BJ (cell line): ENCODE measurements around the gene CACNA1G. TPM values are rescaled to one million over a fixed set of nuclear protein-coding genes. Genes with fewer than 3 reads are reported as not detected.

Experiments used
- CTCF ChIA-PET: fragments of 350-600 bp; formaldehyde crosslinking; extraction: SDS; loops from one replicate; lab custom pipeline; 2021; ENCODE audit warnings: antibody characterized with exemption, inconsistent platforms; lab: Yijun Ruan, JAX
- POLR2A ChIA-PET: fragments of 300-600 bp; sonication (Branson Sonifier 250); formaldehyde crosslinking; extraction: SDS; loops from one replicate; lab custom pipeline; 2021; ENCODE audit warnings: antibody characterized with exemption; lab: Charles Lee
- DNase-seq: peaks from one replicate; pipeline ENCODE4 v3.0.0-alpha.2; 2011; ENCODE audit warnings: low read depth
- H3K27me3 ChIP-seq: 2 replicates; pipeline ENCODE4 v1.6.0; 2011; ENCODE audit warnings: low read length; ENCODE audit not compliant: control insufficient read depth, insufficient read depth
- H3K36me3 ChIP-seq: 2 replicates; pipeline ENCODE4 v1.5.1; 2011; ENCODE audit warnings: low read length; ENCODE audit not compliant: control insufficient read depth, insufficient read depth
- H3K4me3 ChIP-seq: 2 replicates; pipeline ENCODE4 v1.5.1; 2011; ENCODE audit warnings: low read depth, mild to moderate bottlenecking, control low read depth, low read length
- CTCF ChIP-seq: IDR thresholded peaks from 2 replicates; pipeline ENCODE4 v1.5.1; 2011; ENCODE audit warnings: low read depth, mild to moderate bottlenecking, control low read depth, inconsistent platforms, low read length, moderate library complexity; ENCODE audit not compliant: insufficient read depth
- polyA plus RNA-seq: library from polyadenylated mRNA; depleted of rRNA; stranded (reverse); fragments of >200 nt; gene quantifications from 2 replicates; pipeline ENCODE4 v1.2.3, GENCODE V29; 2011

The CACNA1G gene
- polyA plus RNA-seq, 1 experiment: 0.02 TPM

DNA sequence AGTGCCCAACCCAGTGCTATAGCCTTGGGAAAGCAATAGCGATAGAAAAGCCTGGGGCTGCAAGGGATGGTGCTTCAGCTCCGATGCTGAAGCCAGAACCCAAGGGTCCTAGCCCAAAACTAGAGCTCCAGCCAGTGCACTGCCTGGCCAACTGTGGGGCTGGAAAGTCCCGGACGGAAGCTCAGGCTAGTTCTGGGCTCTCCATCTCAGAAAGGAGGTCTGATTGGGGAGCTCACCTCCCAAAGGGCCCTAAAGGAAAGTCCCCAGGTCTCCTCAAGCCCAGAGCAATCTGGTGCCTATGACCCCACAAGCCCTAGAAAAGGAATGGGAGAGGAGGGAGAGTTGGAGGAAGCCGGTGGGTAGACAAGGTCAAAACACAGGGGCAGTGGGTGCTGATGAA, 72.1 kb downstream of the CACNA1G start:
- POLR2A ChIA-PET: no interaction called here
- DNase-seq: no peak
- Histone ChIP-seq H3K27me3 (no peaks in the 10 kb centered on the region), H3K4me3 (no peak overlapping the region), H3K36me3 (no peaks in the 10 kb centered on the region; the same call in 1 of the 2 replicates)
- TF ChIP-seq CTCF: no peak
- CTCF ChIA-PET: interaction anchor here (0.7 to 1.5 kb wide), 10 partner anchors 21 to 210 kb away, joined by 3 to 7 read pairs (median 4); no protein-coding TSS in a partner anchor

- TF ChIP-seq CTCF: no peak
- no peak for DNase-seq
- Histone ChIP-seq H3K36me3 (no peaks in the 10 kb centered on the region; the same call in 1 of the 2 replicates), H3K4me3 (no peak overlapping the region), H3K27me3 (no peaks in the 10 kb centered on the region)
- ChIA-PET CTCF (interaction anchor here (1.1 to 1.5 kb wide), 4 partner anchors 8 to 61 kb away, joined by 3 to 7 read pairs (median 4); no protein-coding TSS in a partner anchor), POLR2A (no interaction called here)
Observed at GRCh38 chr17:50633683-50634082, 73.2 kb downstream of the CACNA1G start.

DNA sequence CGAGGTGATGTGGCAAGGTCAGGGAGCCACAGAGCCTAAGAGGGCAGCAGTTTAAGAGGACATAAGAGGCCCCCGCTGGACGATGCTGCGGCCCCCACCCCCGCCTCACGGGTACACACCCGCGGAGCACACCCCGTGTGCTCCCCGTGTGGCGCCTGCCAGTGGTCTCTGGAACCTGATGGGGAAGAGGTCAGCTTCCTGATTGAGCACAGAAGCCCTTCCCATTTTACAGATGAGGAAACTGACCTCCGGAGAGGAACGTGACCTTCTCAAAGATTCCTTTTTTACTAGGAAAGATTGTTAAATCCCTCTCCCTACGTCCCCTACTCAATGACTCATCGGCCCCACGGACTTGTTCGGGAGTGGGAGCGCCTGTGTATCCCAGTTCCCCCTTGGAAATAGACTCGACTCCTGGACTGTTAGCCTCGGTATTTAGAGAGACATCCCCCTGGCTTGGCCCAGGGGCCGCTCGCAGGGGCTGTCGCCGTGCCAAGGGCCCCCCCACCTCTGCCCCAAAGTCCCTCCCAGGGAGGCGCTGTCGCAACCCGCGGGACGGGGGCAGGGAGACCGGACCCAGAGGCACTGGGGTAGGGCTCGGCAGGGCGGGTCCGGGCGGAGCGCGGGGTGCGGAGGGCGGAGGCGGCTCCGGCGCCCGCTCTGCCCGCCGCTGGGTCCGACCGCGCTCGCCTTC, 73.9 kb downstream of the CACNA1G start, which contains the start of gene ABCC3:
Gene ABCC3, plus strand, starts transcription at position 658 of the 691 bp plus-strand sequence. CDS start 56 bp downstream, outside the sequence.
- ChIA-PET POLR2A (no interaction called here), CTCF (interaction anchor here (1.4 kb wide), 2 partner anchors 8 to 45 kb away, joined by 3 to 4 read pairs; no protein-coding TSS in a partner anchor)
- Histone ChIP-seq H3K27me3 (no peaks in the 10 kb centered on the region), H3K4me3 (peak within 1 kb of the TSS; percentile 71), H3K36me3 (no peaks in the 10 kb centered on the region; the same call in 1 of the 2 replicates)
- DNase-seq: no peak
- TF ChIP-seq CTCF: peak; percentile 12; the same call in 1 of the 2 replicates

GRCh38 chr17:50634915-50635731, 74.6 kb downstream of the CACNA1G start:
- no peak for DNase-seq
- H3K27me3 ChIP-seq: no peaks in the 10 kb centered on the region
- H3K36me3 ChIP-seq: no peaks in the 10 kb centered on the region; the same call in 1 of the 2 replicates
- CTCF ChIA-PET: interaction anchor here (0.8 to 3.1 kb wide), 5 partner anchors 9 to 93 kb away, joined by 3 to 15 read pairs (median 4); no protein-coding TSS in a partner anchor
- H3K4me3 ChIP-seq: peak overlapping the region; percentile 71
- POLR2A ChIA-PET: no interaction called here
- 0 out of 2 replicates have a peak, but pooled peaks have one; percentile 12 for TF ChIP-seq CTCF

- Histone ChIP-seq H3K36me3 (no peaks in the 10 kb centered on the region; the same call in 1 of the 2 replicates), H3K27me3 (no peaks in the 10 kb centered on the region), H3K4me3 (peak overlapping the region; percentile 71)
- POLR2A ChIA-PET: no interaction called here
- CTCF ChIA-PET: interaction anchor here (0.8 to 3.1 kb wide), 3 partner anchors 38 to 93 kb away, joined by 3 to 15 read pairs (median 4); no protein-coding TSS in a partner anchor
- DNase-seq: no peak
- TF ChIP-seq CTCF: no peak
Observed at GRCh38 chr17:50635732-50635981, 75.1 kb downstream of the CACNA1G start.
